ENCODE measurements around the gene SLC22A14.

The SLC22A14 gene

GRCh38 chr3:38343797-38344594 is 61.9 kb downstream of the SLC22A14 start:
- no peak for TF ChIP-seq GATA3 (IDR thresholded peaks at IDR 0.05; ENCODE audit: low read depth, low read length)
- no peak for TF ChIP-seq GATA2 (IDR thresholded peaks at IDR 0.05; ENCODE audit: low read depth, low read length)

GRCh38 chr3:38345879-38346586 is 63.9 kb downstream of the SLC22A14 start:
- TF ChIP-seq GATA2 (IDR thresholded peaks at IDR 0.05; ENCODE audit: low read depth, low read length): no peak
- no peak for TF ChIP-seq GATA3 (IDR thresholded peaks at IDR 0.05; ENCODE audit: low read depth, low read length)

- TF ChIP-seq GATA3 (IDR thresholded peaks at IDR 0.05; ENCODE audit: low read depth, low read length) (no peak), GATA2 (IDR thresholded peaks at IDR 0.05; ENCODE audit: low read depth, low read length) (no peak)
Measured at GRCh38 chr3:38346587-38347410, 64.7 kb downstream of the SLC22A14 start, which contains the start of gene XYLB. TSS of gene XYLB (plus strand) at chr3:38346785. CDS start at chr3:38346869, 84 bp downstream.

GRCh38 chr3:38347421-38348200 is 65.5 kb downstream of the SLC22A14 start:
- TF ChIP-seq GATA2 (IDR thresholded peaks at IDR 0.05; ENCODE audit: low read depth, low read length) (no peak), GATA3 (IDR thresholded peaks at IDR 0.05; ENCODE audit: low read depth, low read length) (no peak)

GRCh38 chr3:38348903-38349302 is 66.8 kb downstream of the SLC22A14 start:
- TF ChIP-seq GATA3 (IDR thresholded peaks at IDR 0.05; ENCODE audit: low read depth, low read length) (no peak), GATA2 (IDR thresholded peaks at IDR 0.05; ENCODE audit: low read depth, low read length) (no peak)

- TF ChIP-seq GATA2 (IDR thresholded peaks at IDR 0.05; ENCODE audit: low read depth, low read length): no peak
- no peak for TF ChIP-seq GATA3 (IDR thresholded peaks at IDR 0.05; ENCODE audit: low read depth, low read length)
Measured at GRCh38 chr3:38349684-38350359, 67.7 kb downstream of the SLC22A14 start.

GRCh38 chr3:38353151-38353550 is 71.1 kb downstream of the SLC22A14 start:
- TF ChIP-seq GATA3 (IDR thresholded peaks at IDR 0.05; ENCODE audit: low read depth, low read length) (no peak), GATA2 (IDR thresholded peaks at IDR 0.05; ENCODE audit: low read depth, low read length) (no peak)

GRCh38 chr3:38354588-38355330 is 72.7 kb downstream of the SLC22A14 start:
- TF ChIP-seq GATA3 (IDR thresholded peaks at IDR 0.05; ENCODE audit: low read depth, low read length): no peak

GRCh38 chr3:38359038-38359437 is 76.9 kb downstream of the SLC22A14 start:
- no peak for TF ChIP-seq GATA2 (IDR thresholded peaks at IDR 0.05; ENCODE audit: low read depth, low read length)
- no peak for TF ChIP-seq GATA3 (IDR thresholded peaks at IDR 0.05; ENCODE audit: low read depth, low read length)

- no peak for TF ChIP-seq GATA3 (IDR thresholded peaks at IDR 0.05; ENCODE audit: low read depth, low read length)
- no peak for TF ChIP-seq GATA2 (IDR thresholded peaks at IDR 0.05; ENCODE audit: low read depth, low read length)
Measured at GRCh38 chr3:38360345-38360744, 78.3 kb downstream of the SLC22A14 start.

GRCh38 chr3:38361496-38361895 is 79.4 kb downstream of the SLC22A14 start:
- TF ChIP-seq GATA3 (IDR thresholded peaks at IDR 0.05; ENCODE audit: low read depth, low read length) (no peak), GATA2 (IDR thresholded peaks at IDR 0.05; ENCODE audit: low read depth, low read length) (no peak)

GRCh38 chr3:38362825-38363224 is 80.7 kb downstream of the SLC22A14 start:
- no peak for TF ChIP-seq GATA3 (IDR thresholded peaks at IDR 0.05; ENCODE audit: low read depth, low read length)
